ENCODE results near the gene CLEC19A.

Gene CLEC19A

GRCh38 chr16:19328364-19328763 is 42.8 kb downstream of the CLEC19A start:
- no peak for DNase-seq (ENCODE audit: low read depth in 2 of 2)

- no peak for DNase-seq (ENCODE audit: low read depth in 2 of 2)
Observed at GRCh38 chr16:19329932-19330331, 44.4 kb downstream of the CLEC19A start.

GRCh38 chr16:19330841-19331397 is 45.4 kb downstream of the CLEC19A start:
- DNase-seq (ENCODE audit: low read depth in 2 of 2): no peak

GRCh38 chr16:19331794-19332193 is 46.3 kb downstream of the CLEC19A start:
- no peak for DNase-seq (ENCODE audit: low read depth in 2 of 2)

GRCh38 chr16:19338335-19338734 is 52.8 kb downstream of the CLEC19A start:
- DNase-seq (ENCODE audit: low read depth in 2 of 2): no peak

- DNase-seq (ENCODE audit: low read depth in 2 of 2): no peak
Observed at GRCh38 chr16:19344224-19344801, 58.8 kb downstream of the CLEC19A start.

- DNase-seq (ENCODE audit: low read depth in 2 of 2): no peak
Observed at GRCh38 chr16:19344980-19345379, 59.4 kb downstream of the CLEC19A start.

- no peak for DNase-seq (ENCODE audit: low read depth in 2 of 2)
Observed at GRCh38 chr16:19346335-19346922, 60.9 kb downstream of the CLEC19A start.

GRCh38 chr16:19348125-19348524 is 62.6 kb downstream of the CLEC19A start:
- no peak for DNase-seq (ENCODE audit: low read depth in 2 of 2)

GRCh38 chr16:19348578-19349315 is 63.2 kb downstream of the CLEC19A start:
- DNase-seq (ENCODE audit: low read depth in 2 of 2): no peak

- DNase-seq (ENCODE audit: low read depth in 2 of 2): no peak
Observed at GRCh38 chr16:19354371-19354770, 68.8 kb downstream of the CLEC19A start.

GRCh38 chr16:19356024-19356952 is 70.8 kb downstream of the CLEC19A start:
- no peak for DNase-seq (ENCODE audit: low read depth in 2 of 2)

GRCh38 chr16:19359556-19359955 is 74.0 kb downstream of the CLEC19A start:
- DNase-seq (ENCODE audit: low read depth in 2 of 2): no peak

All from stimulated activated CD8-positive, alpha-beta memory T cell treated with anti-CD3 and anti-CD28 coated beads, Interleukin-15, amount 100 ng/mL, for 48 hours (primary cell).